K562 treated with DMSO at 1 percent for 4 hours (cell line): ENCODE data around the gene CCDC127. TPM values are rescaled to one million over a fixed set of nuclear protein-coding genes. Genes with fewer than 3 reads are reported as not detected.

Experiments used
- total RNA-seq: library from RNA; unstranded; fragments of 300-600 nt; gene quantifications from 2 replicates; pipeline ENCODE4 v1.2.3, GENCODE V29; 2022; ENCODE audit not compliant: insufficient read depth

CCDC127 gene
- 3.3 and 4.7 TPM in 2 replicates for total RNA-seq

GRCh38 chr5:217494-218456, at the start of gene CCDC127, which contains the start of gene SDHA:
CCDC127 (minus strand) TSS chr5:218153; CDS start chr5:216849, 1,304 bp downstream.
SDHA (plus strand) TSS chr5:218320; CDS start chr5:218356, 36 bp downstream.

DNA sequence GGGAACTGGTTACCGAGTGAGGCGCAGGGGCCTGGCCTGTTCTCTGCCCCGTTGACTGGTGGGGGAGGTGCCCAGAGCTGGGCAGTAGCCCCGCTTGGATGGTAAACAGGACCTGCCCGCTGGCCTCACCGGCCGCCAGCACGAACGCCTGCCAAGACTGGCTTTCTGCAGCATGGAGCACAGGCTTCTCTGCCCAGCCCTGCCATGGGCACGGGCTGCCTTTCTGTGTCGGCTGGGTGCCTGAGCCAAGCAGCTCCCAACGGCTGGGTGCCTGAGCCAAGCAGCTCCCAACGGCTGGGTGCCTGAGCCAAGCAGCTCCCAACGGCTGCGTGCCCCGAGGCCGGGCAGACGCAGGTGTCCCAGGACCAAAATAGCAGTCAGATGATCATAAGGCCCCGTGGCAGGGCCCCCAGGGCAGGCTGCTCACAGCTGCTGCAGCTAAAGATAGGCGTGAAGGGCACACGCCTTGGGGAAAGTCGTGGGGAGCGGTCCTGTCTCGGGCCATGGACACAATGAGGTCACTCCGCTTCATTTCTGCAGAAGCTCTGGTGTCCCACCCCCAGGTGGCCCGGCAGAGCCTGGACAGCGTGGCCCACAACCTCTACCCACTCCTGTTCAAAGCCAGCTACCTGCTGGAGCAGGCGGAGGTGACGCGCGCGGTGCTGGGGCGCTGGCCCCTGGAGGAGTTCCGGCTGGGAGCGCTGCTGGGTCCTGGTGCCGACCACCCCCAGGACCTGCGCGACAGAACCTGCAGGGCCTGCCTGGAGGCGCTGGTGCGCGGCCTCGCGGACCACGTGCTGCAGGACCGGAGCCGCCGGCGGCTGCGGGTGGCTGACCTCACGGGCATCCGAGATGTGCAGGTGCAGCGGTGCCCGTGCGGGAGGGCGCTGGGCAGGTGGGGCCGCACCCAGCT, 26.7 kb downstream of the CCDC127 start, which contains the start of gene LRRC14B:
TSS of gene LRRC14B (plus strand) at position 460 of the 913 bp plus-strand sequence. CDS start at position 504, 44 bp downstream.

Other genes with a start within 250 kb of the CCDC127 start
- not detected in 2 replicates for gene PLEKHG4B, start 126.0 kb downstream of the CCDC127 start, total RNA-seq
- gene LRRC14B, start 26.7 kb downstream of the CCDC127 start, total RNA-seq = not detected in 2 replicates
- 86.7 and 114 TPM in 2 replicates for gene SDHA, start 167 bp upstream of the CCDC127 start, total RNA-seq
- 117 and 133 TPM in 2 replicates for gene PDCD6, start 53.5 kb upstream of the CCDC127 start, total RNA-seq
- 2.6 and 5.8 TPM in 2 replicates for gene AHRR, start 103.6 kb upstream of the CCDC127 start, total RNA-seq
- 27.2 and 28.9 TPM in 2 replicates for gene EXOC3, start 225.0 kb upstream of the CCDC127 start, total RNA-seq